Loucy (cell line): ENCODE measurements around the gene MINDY4B.

Experiments used
- H2AFZ ChIP-seq: fragments of 200-600 bp; sonication (generic); 2 replicates; pipeline ENCODE4 v1.6.0; 2016; ENCODE audit warnings: antibody characterized with exemption, mild to moderate bottlenecking, low read length, moderate library complexity
- H3F3A ChIP-seq: fragments of 200-600 bp; 2 replicates; pipeline ENCODE4 v1.6.0; 2016; ENCODE audit warnings: antibody characterized with exemption, low read depth, mild to moderate bottlenecking
- H3K27me3 ChIP-seq: fragments of 200-600 bp; sonication (generic); 2 replicates; pipeline ENCODE4 v1.6.1; 2014; ENCODE audit warnings: low read length, mild to moderate bottlenecking; ENCODE audit not compliant: insufficient read depth, poor library complexity, severe bottlenecking
- H3K36me3 ChIP-seq: fragments of 200-600 bp; sonication (generic); 2 replicates; pipeline ENCODE4 v1.6.1; 2016; ENCODE audit warnings: low read length; ENCODE audit not compliant: insufficient read depth
- H3K4me1 ChIP-seq: fragments of 200-600 bp; sonication (generic); 2 replicates; pipeline ENCODE4 v1.5.1; 2014; ENCODE audit warnings: low read length, mild to moderate bottlenecking; ENCODE audit not compliant: insufficient read depth, poor library complexity, severe bottlenecking
- H3K4me2 ChIP-seq: fragments of 200-600 bp; sonication (generic); 2 replicates; pipeline ENCODE4 v1.6.0; 2014; ENCODE audit warnings: antibody characterized with exemption, low read length, low read depth, mild to moderate bottlenecking; ENCODE audit not compliant: poor library complexity, severe bottlenecking
- H3K4me3 ChIP-seq: fragments of 200-600 bp; sonication (generic); 2 replicates; pipeline ENCODE4 v1.5.1; 2014; ENCODE audit warnings: low read length, mild to moderate bottlenecking, mixed read lengths; ENCODE audit not compliant: poor library complexity, severe bottlenecking
- H3K79me2 ChIP-seq: fragments of 200-600 bp; sonication (generic); 2 replicates; pipeline ENCODE4 v1.6.1; 2014; ENCODE audit warnings: low read length; ENCODE audit not compliant: insufficient read depth
- H3K9ac ChIP-seq: fragments of 200-600 bp; sonication (generic); 2 replicates; pipeline ENCODE4 v1.6.0; 2014; ENCODE audit warnings: mild to moderate bottlenecking, low read depth, low read length, moderate library complexity; ENCODE audit not compliant: poor library complexity, severe bottlenecking
- H3K9me2 ChIP-seq: fragments of 200-600 bp; sonication (generic); replicated peaks from 2 replicates; pipeline ENCODE4 v1.6.1; 2016; ENCODE audit warnings: low read depth, low read length, mixed read lengths
- H3K9me3 ChIP-seq: fragments of 200-600 bp; sonication (generic); 2 replicates; pipeline ENCODE4 v1.6.1; 2014; ENCODE audit warnings: mild to moderate bottlenecking, antibody characterized with exemption, low read length, low read depth; ENCODE audit not compliant: insufficient read depth
- H4K20me1 ChIP-seq: fragments of 200-600 bp; sonication (generic); 2 replicates; pipeline ENCODE4 v1.6.0; 2014; ENCODE audit warnings: antibody characterized with exemption, low read length, mild to moderate bottlenecking; ENCODE audit not compliant: insufficient read depth, poor library complexity, severe bottlenecking
- CTCF ChIP-seq: fragments of 200-600 bp; sonication (generic); conservative IDR thresholded peaks from 2 replicates; pipeline ENCODE4 v1.5.1; 2014; ENCODE audit warnings: mild to moderate bottlenecking, antibody characterized with exemption, low read length
- EZH2phosphoT487 ChIP-seq: fragments of 200-600 bp; IDR thresholded peaks from 2 replicates; pipeline ENCODE4 v1.6.1; 2018; ENCODE audit warnings: antibody characterized with exemption, mild to moderate bottlenecking, moderate library complexity, borderline replicate concordance

Gene MINDY4B

GRCh38 chr3:150878290-150878689 lies 26.9 kb downstream of the MINDY4B start:
- Histone ChIP-seq H3K9me2 (no peaks in the 10 kb centered on the region), H3K9me3 (no peaks in the 10 kb centered on the region), H3K4me1 (no peaks in the 10 kb centered on the region), H4K20me1 (no peaks in the 10 kb centered on the region), H3K79me2 (no peaks in the 10 kb centered on the region), H3K4me2 (no peak overlapping the region), H2AFZ (no peak overlapping the region), H3K4me3 (no peak overlapping the region), H3K9ac (no peak overlapping the region), H3K36me3 (no peaks in the 10 kb centered on the region), H3K27me3 (no peaks in the 10 kb centered on the region), H3F3A (no peaks in the 10 kb centered on the region)
- TF ChIP-seq EZH2phosphoT487 (no peak), CTCF (no peak)

- H3K79me2 ChIP-seq, result no peaks in the 10 kb centered on the region
- no peak overlapping the region for H3K4me2 ChIP-seq
- no peak overlapping the region for H2AFZ ChIP-seq
- no peaks in the 10 kb centered on the region for H3K4me1 ChIP-seq
- H3K9me2 ChIP-seq, result no peaks in the 10 kb centered on the region
- H3K9ac ChIP-seq, result no peak overlapping the region
- H3K27me3 ChIP-seq, result no peaks in the 10 kb centered on the region
- no peaks in the 10 kb centered on the region for H3F3A ChIP-seq
- H4K20me1 ChIP-seq, result no peaks in the 10 kb centered on the region
- H3K9me3 ChIP-seq, result no peaks in the 10 kb centered on the region
- H3K36me3 ChIP-seq, result no peaks in the 10 kb centered on the region
- no peak for TF ChIP-seq EZH2phosphoT487
- no peak for TF ChIP-seq CTCF
- H3K4me3 ChIP-seq, result no peak overlapping the region
Observed at GRCh38 chr3:150877303-150877702, 27.9 kb downstream of the MINDY4B start.

- Histone ChIP-seq H3K27me3 (no peaks in the 10 kb centered on the region), H3K9me2 (no peaks in the 10 kb centered on the region), H2AFZ (no peak overlapping the region), H3K4me2 (no peak overlapping the region), H4K20me1 (no peaks in the 10 kb centered on the region), H3K4me1 (no peaks in the 10 kb centered on the region), H3K9ac (no peak overlapping the region), H3F3A (no peaks in the 10 kb centered on the region), H3K4me3 (no peak overlapping the region), H3K9me3 (no peaks in the 10 kb centered on the region), H3K36me3 (no peaks in the 10 kb centered on the region), H3K79me2 (no peaks in the 10 kb centered on the region)
- no peak for TF ChIP-seq EZH2phosphoT487
- TF ChIP-seq CTCF, result no peak
Observed at GRCh38 chr3:150876611-150877265, 28.5 kb downstream of the MINDY4B start.
